ENCODE results near the gene TRIB2.

The TRIB2 gene

GRCh38 chr2:12734914-12735654 lies 18.3 kb downstream of the TRIB2 start:
- in situ Hi-C loops (cut with MboI; ENCODE audit: low sequenced_read_pairs): no loop called here

- in situ Hi-C loops (cut with MboI; ENCODE audit: low sequenced_read_pairs): no loop called here
Observed at GRCh38 chr2:12737297-12737696, 20.6 kb downstream of the TRIB2 start.

- in situ Hi-C loops (cut with MboI; ENCODE audit: low sequenced_read_pairs): no loop called here
Observed at GRCh38 chr2:12737738-12738485, 21.2 kb downstream of the TRIB2 start.

GRCh38 chr2:12739721-12740254 lies 23.1 kb downstream of the TRIB2 start:
- in situ Hi-C loops (cut with MboI; ENCODE audit: low sequenced_read_pairs): no loop called here

GRCh38 chr2:12741380-12741779 lies 24.6 kb downstream of the TRIB2 start:
- in situ Hi-C loops (cut with MboI; ENCODE audit: low sequenced_read_pairs): no loop called here

- in situ Hi-C loops (cut with MboI; ENCODE audit: low sequenced_read_pairs): no loop called here
Observed at GRCh38 chr2:12742891-12743290, 26.2 kb downstream of the TRIB2 start.

- in situ Hi-C loops (cut with MboI; ENCODE audit: low sequenced_read_pairs): no loop called here
Observed at GRCh38 chr2:12750166-12750905, 33.6 kb downstream of the TRIB2 start.

- in situ Hi-C loops (cut with MboI; ENCODE audit: low sequenced_read_pairs): no loop called here
Observed at GRCh38 chr2:12754643-12755042, 37.9 kb downstream of the TRIB2 start.

- in situ Hi-C loops (cut with MboI; ENCODE audit: low sequenced_read_pairs): no loop called here
Observed at GRCh38 chr2:12755384-12755783, 38.6 kb downstream of the TRIB2 start.

- in situ Hi-C loops (cut with MboI; ENCODE audit: low sequenced_read_pairs): no loop called here
Observed at GRCh38 chr2:12759248-12759647, 42.5 kb downstream of the TRIB2 start.

- in situ Hi-C loops (cut with MboI; ENCODE audit: low sequenced_read_pairs): no loop called here
Observed at GRCh38 chr2:12761104-12761503, 44.4 kb downstream of the TRIB2 start.

- in situ Hi-C loops (cut with MboI; ENCODE audit: low sequenced_read_pairs): no loop called here
Observed at GRCh38 chr2:12762337-12762736, 45.6 kb downstream of the TRIB2 start.

GRCh38 chr2:12762976-12763375 lies 46.2 kb downstream of the TRIB2 start:
- in situ Hi-C loops (cut with MboI; ENCODE audit: low sequenced_read_pairs): no loop called here

GRCh38 chr2:12763486-12763885 lies 46.8 kb downstream of the TRIB2 start:
- in situ Hi-C loops (cut with MboI; ENCODE audit: low sequenced_read_pairs): no loop called here

- in situ Hi-C loops (cut with MboI; ENCODE audit: low sequenced_read_pairs): no loop called here
Observed at GRCh38 chr2:12764075-12764730, 47.5 kb downstream of the TRIB2 start.

- in situ Hi-C loops (cut with MboI; ENCODE audit: low sequenced_read_pairs): no loop called here
Observed at GRCh38 chr2:12764849-12765605, 48.3 kb downstream of the TRIB2 start.

GRCh38 chr2:12766421-12766879 lies 49.7 kb downstream of the TRIB2 start:
- in situ Hi-C loops (cut with MboI; ENCODE audit: low sequenced_read_pairs): no loop called here

- in situ Hi-C loops (cut with MboI; ENCODE audit: low sequenced_read_pairs): no loop called here
Observed at GRCh38 chr2:12767541-12767940, 50.8 kb downstream of the TRIB2 start.

- in situ Hi-C loops (cut with MboI; ENCODE audit: low sequenced_read_pairs): no loop called here
Observed at GRCh38 chr2:12767996-12768624, 51.4 kb downstream of the TRIB2 start.

Data from HL-60/S4 (cell line).